ENCODE data around the gene ABI3BP. TPM values are rescaled to one million over a fixed set of nuclear protein-coding genes. Genes with fewer than 3 reads are reported as not detected.

Gene ABI3BP
- total and polyA plus RNA-seq, 2 experiments from 2014 or later = 0.42 to 0.57 TPM

- TF ChIP-seq CTCF (conservative IDR thresholded peaks at IDR 0.05; ENCODE audit: low read depth in 2 of 2) = no peak
- no peak for TF ChIP-seq ZNF462 (CRISPR knock-in tag; IDR thresholded peaks at IDR 0.05)
- no peak for TF ChIP-seq STAT1 (IDR thresholded peaks at IDR 0.05; ENCODE audit: unreplicated experiment)
- TF ChIP-seq POLR2AphosphoS5 (IDR thresholded peaks at IDR 0.05; ENCODE audit: low read depth) = no peak
- no peak for TF ChIP-seq REST (IDR thresholded peaks at IDR 0.05; ENCODE audit: unreplicated experiment)
- TF ChIP-seq ZNF114 (CRISPR knock-in tag; IDR thresholded peaks at IDR 0.05) = no peak
- no peak for TF ChIP-seq NANOG (IDR thresholded peaks at IDR 0.05; ENCODE audit: borderline replicate concordance)
- TF ChIP-seq ETS1 (IDR thresholded peaks at IDR 0.05) = no peak
- TF ChIP-seq CREB1 (CRISPR knock-in tag; IDR thresholded peaks at IDR 0.05; ENCODE audit: low read depth) = no peak
- ATAC-seq (no peak), DNase-seq (ENCODE audit: low spot score) (no peak)
- Mint-ChIP-seq H3K9me3 (no peaks in the 10 kb centered on the region), H3K27ac (no peak overlapping the region), H3K27me3 (ENCODE audit: insufficient read depth, low read depth, poor library complexity) (no peaks in the 10 kb centered on the region), H3K4me1 (no peaks in the 10 kb centered on the region), H3K36me3 (ENCODE audit: low read depth) (no peaks in the 10 kb centered on the region), H3K4me3 (no peak overlapping the region)
- H3K27ac ChIP-seq (ENCODE audit: low read depth) = no peak overlapping the region
- no peaks in the 10 kb centered on the region for H3K9me2 ChIP-seq (ENCODE audit: insufficient read depth)
- H3K27me3 ChIP-seq (ENCODE audit: insufficient read depth) = no peaks in the 10 kb centered on the region
- H3K4me3 ChIP-seq = no peak overlapping the region
- no peak overlapping the region for H2AFZ ChIP-seq
- H3K36me3 ChIP-seq (ENCODE audit: insufficient read depth) = no peaks in the 10 kb centered on the region
- H4K20me1 ChIP-seq (replicated peaks; ENCODE audit: insufficient read depth) = no peaks in the 10 kb centered on the region
- H3K79me2 ChIP-seq (replicated peaks; ENCODE audit: insufficient read depth) = no peaks in the 10 kb centered on the region
- no peak overlapping the region for H3K4me2 ChIP-seq
- no peaks in the 10 kb centered on the region for H3K4me1 ChIP-seq (ENCODE audit: insufficient read depth)
- no peaks in the 10 kb centered on the region for H3F3A ChIP-seq (replicated peaks; ENCODE audit: low read depth)
Observed at GRCh38 chr3:100857863-100858262, 135.4 kb downstream of the ABI3BP start.

Measured in GM23338 (cell line).